ENCODE measurements around the gene NAA25. TPM values are rescaled to one million over a fixed set of nuclear protein-coding genes. Genes with fewer than 3 reads are reported as not detected.
A peak's percentile ranks its signal among the peaks of the same experiment; 100 is the strongest.

NAA25 gene
- total RNA-seq, 1 donor from 2014 or later: 32.8 TPM

GRCh38 chr12:112131686-112132085 lies 23.1 kb upstream of the NAA25 start:
- Mint-ChIP-seq H3K4me1 (ENCODE audit: low read depth, unreplicated experiment) (peaks cover 12% of the 10 kb centered on the region), H3K27me3 (ENCODE audit: low read depth, unreplicated experiment) (no peaks in the 10 kb centered on the region), H3K4me3 (ENCODE audit: unreplicated experiment) (no peak overlapping the region), H3K27ac (ENCODE audit: unreplicated experiment) (no peak overlapping the region), H3K9me3 (ENCODE audit: unreplicated experiment) (no peaks in the 10 kb centered on the region), H3K36me3 (ENCODE audit: low read depth, unreplicated experiment) (peaks cover 4% of the 10 kb centered on the region)
- H3K9me3 ChIP-seq (ENCODE audit: insufficient read depth, low read depth, low read length): no peaks in the 10 kb centered on the region
- H3K36me3 ChIP-seq (ENCODE audit: insufficient read depth, low read length): peaks cover 17% of the 10 kb centered on the region
- peaks cover 3% of the 10 kb centered on the region for H3K4me1 ChIP-seq (ENCODE audit: insufficient read depth, low read length)
- FAIRE-seq (no peak), DNase-seq (ENCODE audit: low read depth) (no peak)
- no peak overlapping the region for H3K9ac ChIP-seq (ENCODE audit: low read length)
- H3K27me3 ChIP-seq (ENCODE audit: insufficient read depth, low read length): no peaks in the 10 kb centered on the region
- H2AFZ ChIP-seq (ENCODE audit: low read depth, low read length): no peak overlapping the region
- H3K27ac ChIP-seq (ENCODE audit: low read depth, low read length): no peak overlapping the region
- TF ChIP-seq EZH2 (IDR thresholded peaks at IDR 0.05; ENCODE audit: insufficient read depth, low read length) (no peak), CTCF (IDR thresholded peaks at IDR 0.05; ENCODE audit: insufficient read depth, low read depth, low read length) (no peak)
- H4K20me1 ChIP-seq (ENCODE audit: insufficient read depth, low read length): peaks cover 23% of the 10 kb centered on the region
- no peak overlapping the region for H3K4me3 ChIP-seq (ENCODE audit: insufficient read depth, low read depth, low read length)
- peaks cover 47% of the 10 kb centered on the region for H3K79me2 ChIP-seq (ENCODE audit: insufficient read depth, low read length)
- no peak overlapping the region for H3K4me2 ChIP-seq (ENCODE audit: low read length)

DNA sequence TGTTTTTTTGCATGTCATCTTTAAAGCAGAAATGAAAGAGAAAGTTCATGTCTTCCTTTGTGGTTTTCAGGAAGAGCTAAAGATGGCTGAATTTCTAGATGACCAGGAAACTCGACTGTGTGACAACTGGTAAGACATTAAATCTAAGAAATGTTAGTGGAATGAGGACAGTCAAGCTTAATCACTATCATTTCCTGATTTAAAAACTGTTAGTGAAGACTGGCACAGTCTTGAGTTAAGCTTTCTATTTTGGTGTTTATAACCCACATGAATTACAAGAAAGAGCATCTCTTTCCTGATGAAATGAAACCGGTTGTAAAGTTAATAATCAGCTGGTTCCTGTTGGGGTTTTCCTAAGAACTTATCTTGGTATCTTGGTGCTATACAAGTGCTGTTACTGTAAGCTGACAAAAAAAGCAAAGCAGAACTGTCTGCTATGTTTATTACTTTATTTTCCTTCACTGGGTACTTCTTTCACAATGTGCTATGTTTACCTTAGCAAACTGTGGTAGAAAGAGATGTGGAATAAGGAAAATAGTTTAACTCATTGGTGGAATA lies 21.9 kb upstream of the NAA25 start:
- TF ChIP-seq CTCF (IDR thresholded peaks at IDR 0.05; ENCODE audit: insufficient read depth, low read depth, low read length) (no peak), EZH2 (IDR thresholded peaks at IDR 0.05; ENCODE audit: insufficient read depth, low read length) (no peak)
- Histone ChIP-seq H3K9me3 (ENCODE audit: insufficient read depth, low read depth, low read length) (no peaks in the 10 kb centered on the region), H3K27me3 (ENCODE audit: insufficient read depth, low read length) (no peaks in the 10 kb centered on the region), H3K9ac (ENCODE audit: low read length) (no peak overlapping the region), H3K4me3 (ENCODE audit: insufficient read depth, low read depth, low read length) (no peak overlapping the region), H2AFZ (ENCODE audit: low read depth, low read length) (no peak overlapping the region), H3K4me1 (ENCODE audit: insufficient read depth, low read length) (peaks cover 7% of the 10 kb centered on the region), H3K79me2 (ENCODE audit: insufficient read depth, low read length) (peaks cover 59% of the 10 kb centered on the region), H3K4me2 (ENCODE audit: low read length) (peak overlapping the region; percentile 23), H3K36me3 (ENCODE audit: insufficient read depth, low read length) (peaks cover 12% of the 10 kb centered on the region), H3K27ac (ENCODE audit: low read depth, low read length) (no peak overlapping the region), H4K20me1 (ENCODE audit: insufficient read depth, low read length) (peaks cover 31% of the 10 kb centered on the region)
- Mint-ChIP-seq H3K4me3 (ENCODE audit: unreplicated experiment) (no peak overlapping the region), H3K27ac (ENCODE audit: unreplicated experiment) (peak overlapping the region; percentile 12), H3K9me3 (ENCODE audit: unreplicated experiment) (no peaks in the 10 kb centered on the region), H3K36me3 (ENCODE audit: low read depth, unreplicated experiment) (peaks cover 4% of the 10 kb centered on the region), H3K27me3 (ENCODE audit: low read depth, unreplicated experiment) (no peaks in the 10 kb centered on the region), H3K4me1 (ENCODE audit: low read depth, unreplicated experiment) (peaks cover 16% of the 10 kb centered on the region)
- DNase-seq (ENCODE audit: low read depth) (no peak), FAIRE-seq (no peak)

GRCh38 chr12:112126911-112127310 lies 18.3 kb upstream of the NAA25 start:
- peaks cover 20% of the 10 kb centered on the region for H4K20me1 ChIP-seq (ENCODE audit: insufficient read depth, low read length)

More at GRCh38 chr12:112126911-112127310, 18.3 kb upstream of the NAA25 start:
- Histone ChIP-seq H3K4me3 (ENCODE audit: insufficient read depth, low read depth, low read length) (no peak overlapping the region), H3K4me2 (ENCODE audit: low read length) (peak overlapping the region; percentile 96), H3K4me1 (ENCODE audit: insufficient read depth, low read length) (peaks cover 14% of the 10 kb centered on the region), H3K27ac (ENCODE audit: low read depth, low read length) (no peak overlapping the region), H3K79me2 (ENCODE audit: insufficient read depth, low read length) (peaks cover 45% of the 10 kb centered on the region), H3K9ac (ENCODE audit: low read length) (no peak overlapping the region), H2AFZ (ENCODE audit: low read depth, low read length) (no peak overlapping the region), H3K9me3 (ENCODE audit: insufficient read depth, low read depth, low read length) (no peaks in the 10 kb centered on the region), H3K36me3 (ENCODE audit: insufficient read depth, low read length) (peaks cover 3% of the 10 kb centered on the region), H3K27me3 (ENCODE audit: insufficient read depth, low read length) (no peaks in the 10 kb centered on the region)
- Mint-ChIP-seq H3K4me3 (ENCODE audit: unreplicated experiment) (peak overlapping the region; percentile 82), H3K36me3 (ENCODE audit: low read depth, unreplicated experiment) (no peaks in the 10 kb centered on the region), H3K9me3 (ENCODE audit: unreplicated experiment) (no peaks in the 10 kb centered on the region), H3K27me3 (ENCODE audit: low read depth, unreplicated experiment) (no peaks in the 10 kb centered on the region), H3K4me1 (ENCODE audit: low read depth, unreplicated experiment) (peaks cover 19% of the 10 kb centered on the region), H3K27ac (ENCODE audit: unreplicated experiment) (peak overlapping the region; percentile 16)
- DNase-seq (ENCODE audit: low read depth): peak; percentile 29
- no peak for TF ChIP-seq CTCF (IDR thresholded peaks at IDR 0.05; ENCODE audit: insufficient read depth, low read depth, low read length)
- no peak for TF ChIP-seq EZH2 (IDR thresholded peaks at IDR 0.05; ENCODE audit: insufficient read depth, low read length)
- FAIRE-seq: no peak
